HL-60/S4 (cell line): ENCODE measurements around the gene SEMA4C.

Source experiments
- in situ Hi-C: fragments of 300-500 bp; cut with MboI; formaldehyde crosslinking; loops from 2 replicates; pipeline ENCODE4 v1.14.3; 2022; ENCODE audit warnings: low sequenced_read_pairs

SEMA4C gene

GRCh38 chr2:96866986-96867755, 2.7 kb downstream of the SEMA4C start:
- in situ Hi-C loops, result loop anchor here (25.0 kb wide), 1 partner anchor 245 kb away; the partner anchor contains the start of gene ANKRD36

- in situ Hi-C loops, result loop anchor here (25.0 kb wide), 1 partner anchor 246 kb away; the partner anchor contains the start of gene ANKRD36
Measured at GRCh38 chr2:96866586-96866985, 3.3 kb downstream of the SEMA4C start.

- in situ Hi-C loops, result loop anchor here (25.0 kb wide), 1 partner anchor 246 kb away; the partner anchor contains the start of gene ANKRD36
Measured at GRCh38 chr2:96866149-96866548, 3.7 kb downstream of the SEMA4C start.

GRCh38 chr2:96865654-96866053, 4.2 kb downstream of the SEMA4C start:
- in situ Hi-C loops, result loop anchor here (25.0 kb wide), 1 partner anchor 247 kb away; the partner anchor contains the start of gene ANKRD36

- in situ Hi-C loops, result loop anchor here (25.0 kb wide), 1 partner anchor 248 kb away; the partner anchor contains the start of gene ANKRD36
Measured at GRCh38 chr2:96864343-96865091, 5.4 kb downstream of the SEMA4C start.

- in situ Hi-C loops, result loop anchor here (25.0 kb wide), 1 partner anchor 249 kb away; the partner anchor contains the start of gene ANKRD36
Measured at GRCh38 chr2:96863575-96864342, 6.1 kb downstream of the SEMA4C start.

GRCh38 chr2:96863056-96863455, 6.8 kb downstream of the SEMA4C start:
- in situ Hi-C loops, result loop anchor here (25.0 kb wide), 1 partner anchor 249 kb away; the partner anchor contains the start of gene ANKRD36

- in situ Hi-C loops, result loop anchor here (25.0 kb wide), 1 partner anchor 251 kb away; the partner anchor contains the start of gene ANKRD36
Measured at GRCh38 chr2:96861074-96861473, 8.8 kb downstream of the SEMA4C start.

- in situ Hi-C loops, result loop anchor here (25.0 kb wide), 1 partner anchor 252 kb away; the partner anchor contains the start of gene ANKRD36
Measured at GRCh38 chr2:96860065-96861029, 9.5 kb downstream of the SEMA4C start.

- in situ Hi-C loops, result loop anchor here (5.0 to 25.0 kb wide), 2 partner anchors 93 to 253 kb away; partner anchors contain the start of gene ANKRD36
Measured at GRCh38 chr2:96859681-96860064, 10.2 kb downstream of the SEMA4C start.

- in situ Hi-C loops, result loop anchor here (5.0 to 25.0 kb wide), 2 partner anchors 93 to 253 kb away; partner anchors contain the start of gene ANKRD36
Measured at GRCh38 chr2:96859099-96859649, 10.7 kb downstream of the SEMA4C start.

GRCh38 chr2:96857667-96858372, 12.1 kb downstream of the SEMA4C start, which contains the start of gene ANKRD39:
TSS of gene ANKRD39 (minus strand) at chr2:96858016. CDS start at chr2:96857987, 29 bp downstream.
- in situ Hi-C loops, result loop anchor here (5.0 to 25.0 kb wide), 2 partner anchors 94 to 254 kb away; partner anchors contain the start of gene ANKRD36

- in situ Hi-C loops, result loop anchor here (5.0 to 25.0 kb wide), 2 partner anchors 95 to 255 kb away; partner anchors contain the start of gene ANKRD36
Measured at GRCh38 chr2:96856776-96857666, 12.9 kb downstream of the SEMA4C start.

- in situ Hi-C loops, result loop anchor here (25.0 kb wide), 1 partner anchor 259 kb away; the partner anchor contains the start of gene ANKRD36
Measured at GRCh38 chr2:96853321-96853720, 16.6 kb downstream of the SEMA4C start.

- in situ Hi-C loops, result loop anchor here (25.0 kb wide), 1 partner anchor 260 kb away; the partner anchor contains the start of gene ANKRD36
Measured at GRCh38 chr2:96852667-96853066, 17.2 kb downstream of the SEMA4C start.

- in situ Hi-C loops, result no loop called here
Measured at GRCh38 chr2:96848264-96848663, 21.6 kb downstream of the SEMA4C start.

GRCh38 chr2:96847586-96847985, 22.3 kb downstream of the SEMA4C start:
- in situ Hi-C loops, result no loop called here
